ENCODE data around the gene CYTH1. TPM values are rescaled to one million over a fixed set of nuclear protein-coding genes. Genes with fewer than 3 reads are reported as not detected.

CYTH1 gene
- polyA plus RNA-seq, 1 donor from 2014 or later, result 120 TPM

- H2AFZ ChIP-seq (ENCODE audit: low read depth, low read length), result no peak overlapping the region
- H3K4me2 ChIP-seq (ENCODE audit: low read length), result no peak overlapping the region
- H3K79me2 ChIP-seq (replicated peaks; ENCODE audit: insufficient read depth, low read length), result no peaks in the 10 kb centered on the region
- H3K27me3 ChIP-seq (ENCODE audit: insufficient read depth, low read depth, low read length), result no peaks in the 10 kb centered on the region
- TF ChIP-seq EZH2 (IDR thresholded peaks at IDR 0.05; ENCODE audit: borderline replicate concordance, insufficient read depth, low read length, poor library complexity, severe bottlenecking) (no peak), EP300 (conservative IDR thresholded peaks at IDR 0.05; ENCODE audit: poor library complexity, severe bottlenecking) (no peak), SMC3 (conservative IDR thresholded peaks at IDR 0.05; ENCODE audit: poor library complexity) (no peak), MXI1 (conservative IDR thresholded peaks at IDR 0.05; ENCODE audit: poor library complexity, severe bottlenecking) (no peak), POLR2AphosphoS5 (IDR thresholded peaks at IDR 0.05) (no peak), RAD21 (conservative IDR thresholded peaks at IDR 0.05) (no peak)
- no peaks in the 10 kb centered on the region for H3K9me2 ChIP-seq (ENCODE audit: insufficient read depth, low read length)
- no peak overlapping the region for H3K9ac ChIP-seq (ENCODE audit: low read length)
- no peaks in the 10 kb centered on the region for H3F3A ChIP-seq (ENCODE audit: insufficient read depth, low read length, poor library complexity, severe bottlenecking)
- no peak overlapping the region for H3K27ac ChIP-seq (ENCODE audit: low read length)
- no peak overlapping the region for H3K4me3 ChIP-seq (ENCODE audit: low read length)
- no peaks in the 10 kb centered on the region for H4K20me1 ChIP-seq (ENCODE audit: insufficient read depth)
- no peaks in the 10 kb centered on the region for H3K9me3 ChIP-seq (ENCODE audit: low read length)
- no peaks in the 10 kb centered on the region for H3K36me3 ChIP-seq (ENCODE audit: insufficient read depth, low read length)
Measured at GRCh38 chr17:78824240-78824639, 42.2 kb upstream of the CYTH1 start.

DNA sequence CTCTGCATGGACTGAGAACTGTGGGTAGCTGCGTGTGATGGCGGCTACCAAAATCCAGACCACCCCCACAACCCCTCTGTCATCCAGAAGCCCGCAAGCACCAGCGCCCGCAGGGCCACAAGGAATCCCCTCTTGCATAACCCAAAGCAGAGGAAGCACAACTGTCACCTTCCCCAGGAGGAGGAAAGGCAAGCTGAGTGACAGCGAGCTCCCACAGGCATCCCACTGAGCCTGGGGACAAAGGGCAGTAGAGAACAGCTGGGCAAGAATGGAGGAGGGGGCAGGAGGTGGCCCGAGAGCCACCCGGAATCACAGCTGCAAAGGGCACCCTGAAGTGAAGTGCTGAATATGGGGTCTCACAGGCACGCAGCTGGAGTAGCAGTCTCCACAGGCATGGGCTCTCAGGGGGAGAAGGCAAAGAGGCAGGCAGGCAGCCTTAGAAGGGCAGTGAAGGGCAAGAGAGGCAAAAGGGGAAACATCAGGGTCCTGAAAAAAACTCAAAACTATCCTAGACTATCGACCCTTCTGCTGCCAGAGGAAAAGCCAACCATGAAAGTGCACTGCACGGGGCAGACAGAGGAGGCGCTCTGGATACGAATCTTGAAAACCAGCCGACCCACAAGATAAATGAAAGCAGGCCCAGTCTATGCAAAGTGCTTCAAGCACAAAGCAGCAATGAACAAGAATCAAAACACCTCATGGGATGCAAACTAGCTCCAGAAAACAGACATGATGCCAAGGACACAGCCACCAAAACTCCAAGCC, 41.4 kb upstream of the CYTH1 start:
- H3K9me3 ChIP-seq (ENCODE audit: low read length), result no peaks in the 10 kb centered on the region
- no peaks in the 10 kb centered on the region for H4K20me1 ChIP-seq (ENCODE audit: insufficient read depth)
- no peaks in the 10 kb centered on the region for H3K36me3 ChIP-seq (ENCODE audit: insufficient read depth, low read length)
- no peaks in the 10 kb centered on the region for H3K79me2 ChIP-seq (replicated peaks; ENCODE audit: insufficient read depth, low read length)
- H3K9me2 ChIP-seq (ENCODE audit: insufficient read depth, low read length), result no peaks in the 10 kb centered on the region
- no peak overlapping the region for H3K4me3 ChIP-seq (ENCODE audit: low read length)
- TF ChIP-seq EZH2 (IDR thresholded peaks at IDR 0.05; ENCODE audit: borderline replicate concordance, insufficient read depth, low read length, poor library complexity, severe bottlenecking) (no peak), SMC3 (conservative IDR thresholded peaks at IDR 0.05; ENCODE audit: poor library complexity) (no peak), POLR2AphosphoS5 (IDR thresholded peaks at IDR 0.05) (no peak)
- TF ChIP-seq, protein P1, sequence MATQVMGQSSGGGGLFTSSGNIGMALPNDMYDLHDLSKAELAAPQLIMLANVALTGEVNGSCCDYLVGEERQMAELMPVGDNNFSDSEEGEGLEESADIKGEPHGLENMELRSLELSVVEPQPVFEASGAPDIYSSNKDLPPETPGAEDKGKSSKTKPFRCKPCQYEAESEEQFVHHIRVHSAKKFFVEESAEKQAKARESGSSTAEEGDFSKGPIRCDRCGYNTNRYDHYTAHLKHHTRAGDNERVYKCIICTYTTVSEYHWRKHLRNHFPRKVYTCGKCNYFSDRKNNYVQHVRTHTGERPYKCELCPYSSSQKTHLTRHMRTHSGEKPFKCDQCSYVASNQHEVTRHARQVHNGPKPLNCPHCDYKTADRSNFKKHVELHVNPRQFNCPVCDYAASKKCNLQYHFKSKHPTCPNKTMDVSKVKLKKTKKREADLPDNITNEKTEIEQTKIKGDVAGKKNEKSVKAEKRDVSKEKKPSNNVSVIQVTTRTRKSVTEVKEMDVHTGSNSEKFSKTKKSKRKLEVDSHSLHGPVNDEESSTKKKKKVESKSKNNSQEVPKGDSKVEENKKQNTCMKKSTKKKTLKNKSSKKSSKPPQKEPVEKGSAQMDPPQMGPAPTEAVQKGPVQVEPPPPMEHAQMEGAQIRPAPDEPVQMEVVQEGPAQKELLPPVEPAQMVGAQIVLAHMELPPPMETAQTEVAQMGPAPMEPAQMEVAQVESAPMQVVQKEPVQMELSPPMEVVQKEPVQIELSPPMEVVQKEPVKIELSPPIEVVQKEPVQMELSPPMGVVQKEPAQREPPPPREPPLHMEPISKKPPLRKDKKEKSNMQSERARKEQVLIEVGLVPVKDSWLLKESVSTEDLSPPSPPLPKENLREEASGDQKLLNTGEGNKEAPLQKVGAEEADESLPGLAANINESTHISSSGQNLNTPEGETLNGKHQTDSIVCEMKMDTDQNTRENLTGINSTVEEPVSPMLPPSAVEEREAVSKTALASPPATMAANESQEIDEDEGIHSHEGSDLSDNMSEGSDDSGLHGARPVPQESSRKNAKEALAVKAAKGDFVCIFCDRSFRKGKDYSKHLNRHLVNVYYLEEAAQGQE (IDR thresholded peaks at IDR 0.05; ENCODE audit: borderline replicate concordance), result no peak
- H3K4me2 ChIP-seq (ENCODE audit: low read length), result no peak overlapping the region
- H3F3A ChIP-seq (ENCODE audit: insufficient read depth, low read length, poor library complexity, severe bottlenecking), result no peaks in the 10 kb centered on the region
- H3K9ac ChIP-seq (ENCODE audit: low read length), result no peak overlapping the region
- no peaks in the 10 kb centered on the region for H3K27me3 ChIP-seq (ENCODE audit: insufficient read depth, low read depth, low read length)
- H2AFZ ChIP-seq (ENCODE audit: low read depth, low read length), result no peak overlapping the region
- H3K27ac ChIP-seq (ENCODE audit: low read length), result no peak overlapping the region

- Histone ChIP-seq H4K20me1 (ENCODE audit: insufficient read depth) (no peaks in the 10 kb centered on the region), H3K27ac (ENCODE audit: low read length) (no peak overlapping the region), H3K9ac (ENCODE audit: low read length) (no peak overlapping the region), H3K36me3 (ENCODE audit: insufficient read depth, low read length) (no peaks in the 10 kb centered on the region), H3K9me3 (ENCODE audit: low read length) (no peaks in the 10 kb centered on the region), H3K4me2 (ENCODE audit: low read length) (no peak overlapping the region), H3K4me3 (ENCODE audit: low read length) (no peak overlapping the region), H3K27me3 (ENCODE audit: insufficient read depth, low read depth, low read length) (no peaks in the 10 kb centered on the region), H3K79me2 (replicated peaks; ENCODE audit: insufficient read depth, low read length) (no peaks in the 10 kb centered on the region), H2AFZ (ENCODE audit: low read depth, low read length) (no peak overlapping the region), H3F3A (ENCODE audit: insufficient read depth, low read length, poor library complexity, severe bottlenecking) (no peaks in the 10 kb centered on the region), H3K9me2 (ENCODE audit: insufficient read depth, low read length) (no peaks in the 10 kb centered on the region)
- TF ChIP-seq MXI1 (conservative IDR thresholded peaks at IDR 0.05; ENCODE audit: poor library complexity, severe bottlenecking) (no peak), RAD21 (conservative IDR thresholded peaks at IDR 0.05) (no peak)
- TF ChIP-seq, protein P1 (IDR thresholded peaks at IDR 0.05; ENCODE audit: borderline replicate concordance), result no peak
Measured at GRCh38 chr17:78822552-78822951, 40.5 kb upstream of the CYTH1 start.

Measured in neural cell (in vitro differentiated cells).